Neural cell (in vitro differentiated cells): ENCODE data around the gene CHPF. TPM values are rescaled to one million over a fixed set of nuclear protein-coding genes. Genes with fewer than 3 reads are reported as not detected.
A peak's percentile ranks its signal among the peaks of the same experiment; 100 is the strongest.

Experiments
- H2AFZ ChIP-seq: fragments of 200-600, 300-800 bp; sonication (generic), shearing (Covaris generic); 2 replicates; pipeline ENCODE4 v1.6.0; 2014; ENCODE audit warnings: low read depth, mild to moderate bottlenecking, antibody characterized with exemption, low read length, moderate library complexity
- H3F3A ChIP-seq: fragments of 200-600 bp; shearing (Covaris generic); 2 replicates; pipeline ENCODE4 v1.6.1; 2016; ENCODE audit warnings: mild to moderate bottlenecking, moderate library complexity, mixed read lengths, antibody characterized with exemption, low read length; ENCODE audit not compliant: insufficient read depth, poor library complexity, severe bottlenecking
- H3K27ac ChIP-seq: fragments of 200-600, 300-800 bp; sonication (generic), shearing (Covaris generic); 2 replicates; pipeline ENCODE4 v1.5.1; 2014; ENCODE audit warnings: mild to moderate bottlenecking, low read length, moderate library complexity
- H3K27me3 ChIP-seq: fragments of 300-800, 200-600 bp; sonication (generic), shearing (Covaris generic); 2 replicates; pipeline ENCODE4 v1.6.0; 2014; ENCODE audit warnings: mild to moderate bottlenecking, low read depth, low read length, moderate library complexity; ENCODE audit not compliant: insufficient read depth
- H3K36me3 ChIP-seq: fragments of 300-800, 200-600 bp; sonication (generic), shearing (Covaris generic); 2 replicates; pipeline ENCODE4 v1.5.1; 2014; ENCODE audit warnings: mild to moderate bottlenecking, antibody characterized with exemption, low read length, moderate library complexity; ENCODE audit not compliant: insufficient read depth
- H3K4me2 ChIP-seq: fragments of 300-800, 200-600 bp; sonication (generic), shearing (Covaris generic); 2 replicates; pipeline ENCODE4 v1.6.0; 2014; ENCODE audit warnings: mild to moderate bottlenecking, low read length
- H3K4me3 ChIP-seq: fragments of 300-800, 200-600 bp; sonication (generic), shearing (Covaris generic); 2 replicates; pipeline ENCODE4 v1.5.1; 2014; ENCODE audit warnings: mild to moderate bottlenecking, low read length, moderate library complexity
- H3K79me2 ChIP-seq: fragments of 200-600 bp; shearing (Covaris generic); replicated peaks from 2 replicates; pipeline ENCODE4 v1.6.0; 2014; ENCODE audit warnings: mild to moderate bottlenecking, low read length, moderate library complexity; ENCODE audit not compliant: insufficient read depth
- H3K9ac ChIP-seq: fragments of 300-800, 200-600 bp; sonication (generic), shearing (Covaris generic); 2 replicates; pipeline ENCODE4 v1.6.1; 2016; ENCODE audit warnings: mild to moderate bottlenecking, low read length, mixed read lengths
- H3K9me2 ChIP-seq: fragments of 200-600 bp; shearing (Covaris generic); 2 replicates; pipeline ENCODE4 v1.6.1; 2016; ENCODE audit warnings: mild to moderate bottlenecking, low read length, mixed read lengths; ENCODE audit not compliant: insufficient read depth
- H3K9me3 ChIP-seq: fragments of 200-600, 300-800 bp; sonication (generic), shearing (Covaris generic); 2 replicates; pipeline ENCODE4 v1.6.1; 2016; ENCODE audit warnings: mild to moderate bottlenecking, mixed run types, low read length, moderate library complexity, mixed read lengths
- H4K20me1 ChIP-seq: fragments of 200-600 bp; shearing (Covaris generic); 2 replicates; pipeline ENCODE4 v1.6.1; 2016; ENCODE audit warnings: mild to moderate bottlenecking, mixed run types; ENCODE audit not compliant: insufficient read depth
- CTCF ChIP-seq: fragments of 450-650 bp; IDR thresholded peaks from 2 replicates; pipeline ENCODE4 v1.5.1; 2014; ENCODE audit warnings: antibody characterized with exemption, mild to moderate bottlenecking, moderate library complexity; ENCODE audit not compliant: poor library complexity, severe bottlenecking
- EP300 ChIP-seq: fragments of 450-650 bp; conservative IDR thresholded peaks from 2 replicates; pipeline ENCODE4 v1.6.1; 2014; ENCODE audit warnings: antibody characterized with exemption, mild to moderate bottlenecking, moderate library complexity; ENCODE audit not compliant: poor library complexity, severe bottlenecking
- EZH2 ChIP-seq: fragments of 200-600, 300-800 bp; shearing (Covaris generic), sonication (generic); IDR thresholded peaks from 2 replicates; pipeline ENCODE4 v1.6.1; 2014; ENCODE audit warnings: antibody characterized with exemption, low read length, borderline replicate concordance, mild to moderate bottlenecking; ENCODE audit not compliant: insufficient read depth, poor library complexity, severe bottlenecking
- MXI1 ChIP-seq: fragments of 450-650 bp; conservative IDR thresholded peaks from 2 replicates; pipeline ENCODE4 v1.6.1; 2014; ENCODE audit warnings: antibody characterized with exemption, mild to moderate bottlenecking; ENCODE audit not compliant: poor library complexity, severe bottlenecking
- POLR2AphosphoS5 ChIP-seq: IDR thresholded peaks from 2 replicates; pipeline ENCODE4 v1.6.1; 2012
- RAD21 ChIP-seq: fragments of 450-650 bp; conservative IDR thresholded peaks from 2 replicates; pipeline ENCODE4 v1.6.1; 2014; ENCODE audit warnings: antibody characterized with exemption, mild to moderate bottlenecking, moderate library complexity
- REST ChIP-seq: IDR thresholded peaks from 2 replicates; pipeline ENCODE4 v1.6.1; 2012; ENCODE audit warnings: borderline replicate concordance
- SMC3 ChIP-seq: fragments of 450-650 bp; conservative IDR thresholded peaks from 2 replicates; pipeline ENCODE4 v1.6.1; 2014; ENCODE audit warnings: antibody characterized with exemption, mild to moderate bottlenecking, moderate library complexity; ENCODE audit not compliant: poor library complexity
- TAF1 ChIP-seq: IDR thresholded peaks from 2 replicates; pipeline ENCODE4 v1.6.1; 2012; ENCODE audit warnings: low read depth
- polyA plus RNA-seq: library from polyadenylated mRNA; depleted of rRNA; stranded (reverse); fragments of >200 nt; gene quantifications from 2 replicates; pipeline ENCODE4 v1.2.3, GENCODE V29; 2014

CHPF gene
- polyA plus RNA-seq, 1 donor from 2014 or later, result 28.6 TPM

- H3K4me2 ChIP-seq, result no peak overlapping the region
- H2AFZ ChIP-seq, result no peak overlapping the region
- H4K20me1 ChIP-seq, result no peaks in the 10 kb centered on the region
- no peak overlapping the region for H3K27ac ChIP-seq
- H3F3A ChIP-seq, result no peaks in the 10 kb centered on the region
- no peaks in the 10 kb centered on the region for H3K9me2 ChIP-seq
- H3K9me3 ChIP-seq, result no peaks in the 10 kb centered on the region
- no peaks in the 10 kb centered on the region for H3K27me3 ChIP-seq
- H3K36me3 ChIP-seq, result no peaks in the 10 kb centered on the region
- TF ChIP-seq RAD21 (no peak), POLR2AphosphoS5 (no peak), EP300 (no peak), MXI1 (no peak), CTCF (no peak), SMC3 (no peak), REST (no peak), TAF1 (no peak), EZH2 (no peak)
- no peaks in the 10 kb centered on the region for H3K79me2 ChIP-seq
- no peak overlapping the region for H3K9ac ChIP-seq
- no peak overlapping the region for H3K4me3 ChIP-seq
Observed at GRCh38 chr2:219515874-219516629, 27.6 kb downstream of the CHPF start.

GRCh38 chr2:219514836-219515235 is 28.8 kb downstream of the CHPF start:
- TF ChIP-seq EZH2 (no peak), REST (no peak), SMC3 (no peak), TAF1 (no peak), RAD21 (no peak), EP300 (no peak), CTCF (no peak), POLR2AphosphoS5 (no peak), MXI1 (no peak)
- Histone ChIP-seq H3K4me2 (no peak overlapping the region), H3K4me3 (peak overlapping the region; percentile 59), H3K9me2 (no peaks in the 10 kb centered on the region), H3K36me3 (no peaks in the 10 kb centered on the region), H3K79me2 (no peaks in the 10 kb centered on the region), H2AFZ (no peak overlapping the region), H3K27ac (no peak overlapping the region), H3K9me3 (no peaks in the 10 kb centered on the region), H3F3A (no peaks in the 10 kb centered on the region), H4K20me1 (no peaks in the 10 kb centered on the region), H3K27me3 (no peaks in the 10 kb centered on the region), H3K9ac (peak overlapping the region; percentile 59)
